Loucy (cell line): ENCODE data around the gene NXPE1.

ENCODE experiments used
- H2AFZ ChIP-seq: fragments of 200-600 bp; sonication (generic); 2 replicates; pipeline ENCODE4 v1.6.0; 2016; ENCODE audit warnings: antibody characterized with exemption, mild to moderate bottlenecking, low read length, moderate library complexity
- H3F3A ChIP-seq: fragments of 200-600 bp; 2 replicates; pipeline ENCODE4 v1.6.0; 2016; ENCODE audit warnings: antibody characterized with exemption, low read depth, mild to moderate bottlenecking
- H3K27me3 ChIP-seq: fragments of 200-600 bp; sonication (generic); 2 replicates; pipeline ENCODE4 v1.6.1; 2014; ENCODE audit warnings: low read length, mild to moderate bottlenecking; ENCODE audit not compliant: insufficient read depth, poor library complexity, severe bottlenecking
- H3K36me3 ChIP-seq: fragments of 200-600 bp; sonication (generic); 2 replicates; pipeline ENCODE4 v1.6.1; 2016; ENCODE audit warnings: low read length; ENCODE audit not compliant: insufficient read depth
- H3K4me1 ChIP-seq: fragments of 200-600 bp; sonication (generic); 2 replicates; pipeline ENCODE4 v1.5.1; 2014; ENCODE audit warnings: low read length, mild to moderate bottlenecking; ENCODE audit not compliant: insufficient read depth, poor library complexity, severe bottlenecking
- H3K4me2 ChIP-seq: fragments of 200-600 bp; sonication (generic); 2 replicates; pipeline ENCODE4 v1.6.0; 2014; ENCODE audit warnings: antibody characterized with exemption, low read length, low read depth, mild to moderate bottlenecking; ENCODE audit not compliant: poor library complexity, severe bottlenecking
- H3K4me3 ChIP-seq: fragments of 200-600 bp; sonication (generic); 2 replicates; pipeline ENCODE4 v1.5.1; 2014; ENCODE audit warnings: low read length, mild to moderate bottlenecking, mixed read lengths; ENCODE audit not compliant: poor library complexity, severe bottlenecking
- H3K79me2 ChIP-seq: fragments of 200-600 bp; sonication (generic); 2 replicates; pipeline ENCODE4 v1.6.1; 2014; ENCODE audit warnings: low read length; ENCODE audit not compliant: insufficient read depth
- H3K9ac ChIP-seq: fragments of 200-600 bp; sonication (generic); 2 replicates; pipeline ENCODE4 v1.6.0; 2014; ENCODE audit warnings: mild to moderate bottlenecking, low read depth, low read length, moderate library complexity; ENCODE audit not compliant: poor library complexity, severe bottlenecking
- H3K9me2 ChIP-seq: fragments of 200-600 bp; sonication (generic); replicated peaks from 2 replicates; pipeline ENCODE4 v1.6.1; 2016; ENCODE audit warnings: low read depth, low read length, mixed read lengths
- H3K9me3 ChIP-seq: fragments of 200-600 bp; sonication (generic); 2 replicates; pipeline ENCODE4 v1.6.1; 2014; ENCODE audit warnings: mild to moderate bottlenecking, antibody characterized with exemption, low read length, low read depth; ENCODE audit not compliant: insufficient read depth
- H4K20me1 ChIP-seq: fragments of 200-600 bp; sonication (generic); 2 replicates; pipeline ENCODE4 v1.6.0; 2014; ENCODE audit warnings: antibody characterized with exemption, low read length, mild to moderate bottlenecking; ENCODE audit not compliant: insufficient read depth, poor library complexity, severe bottlenecking
- EZH2phosphoT487 ChIP-seq: fragments of 200-600 bp; IDR thresholded peaks from 2 replicates; pipeline ENCODE4 v1.6.1; 2018; ENCODE audit warnings: antibody characterized with exemption, mild to moderate bottlenecking, moderate library complexity, borderline replicate concordance
- TF ChIP-seq, protein P1 (sequence below): fragments of 200-600 bp; sonication (generic); conservative IDR thresholded peaks from 2 replicates; pipeline ENCODE4 v1.5.1; 2014; ENCODE audit warnings: mild to moderate bottlenecking, antibody characterized with exemption, low read length

NXPE1 gene

DNA sequence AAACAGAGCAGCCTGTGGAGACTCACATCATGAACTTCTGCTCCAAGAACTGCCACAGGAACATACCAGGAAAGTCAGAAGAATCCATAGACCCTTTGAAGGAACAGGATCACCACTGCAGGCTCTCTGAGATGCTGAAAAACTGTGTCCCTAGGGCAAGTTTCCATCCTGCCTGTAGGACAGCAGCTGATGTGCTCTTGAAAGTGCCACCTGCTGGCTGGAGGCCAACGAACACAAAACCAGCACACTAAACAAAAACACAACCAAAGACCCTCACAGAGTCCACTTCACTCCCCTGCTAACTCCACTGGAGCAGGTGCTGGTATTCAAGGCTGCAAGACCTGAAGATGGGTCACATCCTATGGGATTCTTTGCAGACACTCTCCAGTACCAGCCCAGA, 12.0 kb upstream of the NXPE1 start:
- no peaks in the 10 kb centered on the region for H3K9me3 ChIP-seq
- H3K4me3 ChIP-seq = no peak overlapping the region
- H3K36me3 ChIP-seq = no peaks in the 10 kb centered on the region
- no peaks in the 10 kb centered on the region for H3K27me3 ChIP-seq
- no peaks in the 10 kb centered on the region for H3K4me1 ChIP-seq
- no peaks in the 10 kb centered on the region for H3F3A ChIP-seq
- no peaks in the 10 kb centered on the region for H3K9me2 ChIP-seq
- no peak overlapping the region for H2AFZ ChIP-seq
- H4K20me1 ChIP-seq = no peaks in the 10 kb centered on the region
- no peak overlapping the region for H3K4me2 ChIP-seq
- TF ChIP-seq, protein P1, sequence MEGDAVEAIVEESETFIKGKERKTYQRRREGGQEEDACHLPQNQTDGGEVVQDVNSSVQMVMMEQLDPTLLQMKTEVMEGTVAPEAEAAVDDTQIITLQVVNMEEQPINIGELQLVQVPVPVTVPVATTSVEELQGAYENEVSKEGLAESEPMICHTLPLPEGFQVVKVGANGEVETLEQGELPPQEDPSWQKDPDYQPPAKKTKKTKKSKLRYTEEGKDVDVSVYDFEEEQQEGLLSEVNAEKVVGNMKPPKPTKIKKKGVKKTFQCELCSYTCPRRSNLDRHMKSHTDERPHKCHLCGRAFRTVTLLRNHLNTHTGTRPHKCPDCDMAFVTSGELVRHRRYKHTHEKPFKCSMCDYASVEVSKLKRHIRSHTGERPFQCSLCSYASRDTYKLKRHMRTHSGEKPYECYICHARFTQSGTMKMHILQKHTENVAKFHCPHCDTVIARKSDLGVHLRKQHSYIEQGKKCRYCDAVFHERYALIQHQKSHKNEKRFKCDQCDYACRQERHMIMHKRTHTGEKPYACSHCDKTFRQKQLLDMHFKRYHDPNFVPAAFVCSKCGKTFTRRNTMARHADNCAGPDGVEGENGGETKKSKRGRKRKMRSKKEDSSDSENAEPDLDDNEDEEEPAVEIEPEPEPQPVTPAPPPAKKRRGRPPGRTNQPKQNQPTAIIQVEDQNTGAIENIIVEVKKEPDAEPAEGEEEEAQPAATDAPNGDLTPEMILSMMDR = peak; percentile 30; the same call in 1 of the 2 replicates
- TF ChIP-seq EZH2phosphoT487 = no peak
- no peak overlapping the region for H3K9ac ChIP-seq
- no peaks in the 10 kb centered on the region for H3K79me2 ChIP-seq

GRCh38 chr11:114569801-114570200, 10.1 kb upstream of the NXPE1 start:
- no peaks in the 10 kb centered on the region for H4K20me1 ChIP-seq
- no peak for TF ChIP-seq EZH2phosphoT487
- TF ChIP-seq, protein P1 = no peak

DNA sequence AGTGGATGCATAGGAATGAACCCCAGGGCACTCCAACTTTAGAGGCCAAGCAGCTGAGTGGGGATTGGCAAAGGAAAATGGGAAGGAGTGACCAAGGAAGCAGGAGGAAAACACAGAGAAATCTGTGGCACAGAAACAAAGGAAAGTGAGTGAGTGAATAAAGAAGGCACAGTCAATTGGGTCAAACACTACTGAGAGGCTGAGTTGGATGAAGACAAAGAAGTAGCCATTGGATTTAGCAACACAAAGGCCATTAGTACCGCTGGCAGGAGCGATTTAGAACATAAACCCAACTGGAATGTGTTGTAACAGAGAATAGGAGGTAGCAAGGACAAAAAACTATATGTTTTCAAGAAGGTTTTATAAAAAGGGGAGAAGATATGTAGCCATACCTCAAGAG, 6.6 kb upstream of the NXPE1 start:
- Histone ChIP-seq H3K27me3 (no peaks in the 10 kb centered on the region), H3K4me1 (no peaks in the 10 kb centered on the region), H3K9me3 (no peaks in the 10 kb centered on the region), H3K79me2 (no peaks in the 10 kb centered on the region), H2AFZ (no peak overlapping the region), H3K36me3 (no peaks in the 10 kb centered on the region), H3F3A (no peaks in the 10 kb centered on the region), H3K4me3 (no peak overlapping the region), H3K9ac (no peak overlapping the region), H4K20me1 (no peaks in the 10 kb centered on the region), H3K4me2 (no peak overlapping the region), H3K9me2 (no peaks in the 10 kb centered on the region)
- TF ChIP-seq EZH2phosphoT487 = no peak
- TF ChIP-seq, protein P1 = no peak

More at GRCh38 chr11:114569801-114570200, 10.1 kb upstream of the NXPE1 start:
- Histone ChIP-seq H3K4me2 (no peak overlapping the region), H3K9me2 (no peaks in the 10 kb centered on the region), H3K9ac (no peak overlapping the region), H2AFZ (no peak overlapping the region), H3K4me1 (no peaks in the 10 kb centered on the region), H3F3A (no peaks in the 10 kb centered on the region), H3K79me2 (no peaks in the 10 kb centered on the region), H3K27me3 (no peaks in the 10 kb centered on the region), H3K9me3 (no peaks in the 10 kb centered on the region), H3K36me3 (no peaks in the 10 kb centered on the region), H3K4me3 (no peak overlapping the region)
